SK-N-SH (cell line): ENCODE measurements around the gene KDSR. TPM values are rescaled to one million over a fixed set of nuclear protein-coding genes. Genes with fewer than 3 reads are reported as not detected.

Experiments
- CTCF ChIA-PET: fragments of 300-600, 350-600 bp; formaldehyde crosslinking; extraction: SDS; loops from one replicate; lab custom pipeline; 2021; lab: Yijun Ruan, JAX
- POLR2A ChIA-PET: fragments of 350-600 bp; sonication (Branson Sonifier 250); formaldehyde crosslinking; extraction: SDS; loops from one replicate; lab custom pipeline; 2020; ENCODE audit warnings: antibody characterized with exemption, inconsistent platforms; lab: Yijun Ruan, JAX
- DNase-seq: peaks from one replicate; pipeline ENCODE4 v3.0.0; 2012
- H2AFZ ChIP-seq: fragments of 200-600 bp; sonication (generic); 2 replicates; pipeline ENCODE4 v1.8.1; 2016; ENCODE audit warnings: antibody characterized with exemption, mild to moderate bottlenecking, low read depth
- H3F3A ChIP-seq: fragments of 200-600 bp; sonication (generic); replicated peaks from 2 replicates; pipeline ENCODE3; 2016; ENCODE audit warnings: antibody characterized with exemption, mild to moderate bottlenecking; ENCODE audit not compliant: insufficient read depth
- H3K27ac ChIP-seq, 2 experiments: fragments of 200-500 bp in 1 of 2; fragments of 200-600 bp in 1 of 2; sonication (Bioruptor generic) in 1 of 2; sonication (generic), shearing (Covaris generic) in 1 of 2; 2 replicates each; pipeline versions ENCODE4 v1.5.1 to v1.6.1; 2014 to 2016; ENCODE audit warnings: low read depth in 2 of 2, inconsistent platforms in 1 of 2, low read length in 1 of 2, mild to moderate bottlenecking in 1 of 2, mixed read lengths in 1 of 2
- H3K27me3 ChIP-seq: fragments of 200-600 bp; sonication (generic), shearing (Covaris generic); 2 replicates; pipeline ENCODE4 v1.6.1; 2016; ENCODE audit warnings: mixed run types; ENCODE audit not compliant: insufficient read depth
- H3K36me3 ChIP-seq, 2 experiments: fragments of 200-500 bp in 1 of 2; fragments of 200-600 bp in 1 of 2; sonication (Bioruptor generic) in 1 of 2; sonication (generic) in 1 of 2; replicated peaks in 1 of 2; 2 replicates each; pipeline versions ENCODE3 to v1.5.1; 2014 to 2016; ENCODE audit warnings: low read length in 1 of 2, mild to moderate bottlenecking in 1 of 2; ENCODE audit not compliant: insufficient read depth in 2 of 2, control insufficient read depth in 1 of 2
- H3K4me1 ChIP-seq, 2 experiments: fragments of 200-500 bp in 1 of 2; fragments of 200-600 bp in 1 of 2; sonication (Bioruptor generic) in 1 of 2; sonication (generic), shearing (Covaris generic) in 1 of 2; 2 replicates each; pipeline versions ENCODE4 v1.5.1 to v1.6.1; 2014 to 2016; ENCODE audit warnings: low read depth in 1 of 2, low read length in 1 of 2, mixed run types in 1 of 2; ENCODE audit not compliant: insufficient read depth in 2 of 2, control insufficient read depth in 1 of 2
- H3K4me2 ChIP-seq: fragments of 200-600 bp; sonication (generic), shearing (Covaris generic); 2 replicates; pipeline ENCODE4 v1.6.1; 2017; ENCODE audit warnings: mixed run types
- H3K4me3 ChIP-seq, 2 experiments: fragments of 200-500 bp in 1 of 2; fragments of 200-600 bp in 1 of 2; sonication (Bioruptor generic) in 1 of 2; sonication (generic), shearing (Covaris generic) in 1 of 2; 2 replicates each; pipeline versions ENCODE4 v1.5.1 to v1.8.1; 2014 to 2016; ENCODE audit warnings: low read depth in 2 of 2, inconsistent platforms in 1 of 2, low read length in 1 of 2, mild to moderate bottlenecking in 1 of 2, mixed read lengths in 1 of 2, moderate library complexity in 1 of 2
- H3K79me2 ChIP-seq: fragments of 200-600 bp; sonication (generic); 2 replicates; pipeline ENCODE4 v1.8.1; 2017; ENCODE audit warnings: mild to moderate bottlenecking; ENCODE audit not compliant: insufficient read depth
- H3K9ac ChIP-seq: fragments of 200-600 bp; sonication (generic); 2 replicates; pipeline ENCODE4 v1.6.1; 2017; ENCODE audit warnings: mixed run types
- H3K9me2 ChIP-seq: fragments of 200-600 bp; sonication (generic); 2 replicates; pipeline ENCODE4 v1.6.1; 2017; ENCODE audit warnings: mixed run types
- H3K9me3 ChIP-seq: fragments of 200-600 bp; sonication (generic); 2 replicates; pipeline ENCODE4 v1.6.1; 2017; ENCODE audit warnings: mixed run types, mild to moderate bottlenecking, moderate library complexity
- H4K20me1 ChIP-seq: fragments of 200-600 bp; sonication (generic); 2 replicates; pipeline ENCODE4 v1.6.1; 2017; ENCODE audit warnings: mild to moderate bottlenecking, mixed run types; ENCODE audit not compliant: insufficient read depth
- CHD2 ChIP-seq: fragments of 150-350 bp; IDR thresholded peaks from 2 replicates; pipeline ENCODE4 v1.6.1; 2018; ENCODE audit warnings: low read length; ENCODE audit not compliant: partially characterized antibody
- ELF1 ChIP-seq: IDR thresholded peaks from 2 replicates; pipeline ENCODE4 v1.4.0; 2012
- EZH2phosphoT487 ChIP-seq: fragments of 200-600 bp; sonication (generic); IDR thresholded peaks from 2 replicates; pipeline ENCODE4 v1.6.1; 2017; ENCODE audit warnings: low read depth, mixed run types, mild to moderate bottlenecking, antibody characterized with exemption, moderate library complexity, borderline replicate concordance
- FOXM1 ChIP-seq: IDR thresholded peaks from 2 replicates; pipeline ENCODE4 v1.4.0; 2012; ENCODE audit warnings: low read depth, mild to moderate bottlenecking
- GABPA ChIP-seq: IDR thresholded peaks from 2 replicates; pipeline ENCODE4 v1.4.0; 2012; ENCODE audit warnings: low read depth, mild to moderate bottlenecking
- GATA2 ChIP-seq: sonication (generic); formaldehyde crosslinking; IDR thresholded peaks from 2 replicates; pipeline ENCODE4 v1.5.0; 2020; ENCODE audit warnings: mild to moderate bottlenecking, missing genetic modification reagents
- IRF3 ChIP-seq: fragments of 150-350 bp; IDR thresholded peaks from 2 replicates; pipeline ENCODE4 v1.6.1; 2016; ENCODE audit warnings: mild to moderate bottlenecking, low read depth, low read length
- MAX ChIP-seq: IDR thresholded peaks from 2 replicates; pipeline ENCODE4 v1.4.0; 2012; ENCODE audit warnings: low read depth
- NFIC ChIP-seq: IDR thresholded peaks from 2 replicates; pipeline ENCODE4 v1.4.0; 2012; ENCODE audit warnings: borderline replicate concordance
- NRF1 ChIP-seq: IDR thresholded peaks from 2 replicates; pipeline ENCODE4 v1.6.1; 2012; ENCODE audit warnings: low read depth, mild to moderate bottlenecking, low read length
- RAD21 ChIP-seq: IDR thresholded peaks from 2 replicates; pipeline ENCODE4 v1.6.1; 2012; ENCODE audit warnings: mild to moderate bottlenecking, low read length
- RCOR1 ChIP-seq: fragments of 150-350 bp; IDR thresholded peaks from 2 replicates; pipeline ENCODE4 v1.6.1; 2017; ENCODE audit warnings: antibody characterized with exemption, low read length
- RFX5 ChIP-seq: IDR thresholded peaks from 2 replicates; pipeline ENCODE4 v1.6.1; 2012; ENCODE audit warnings: mild to moderate bottlenecking, improper control_type of control experiment, low read length
- SIN3A ChIP-seq: IDR thresholded peaks from 2 replicates; pipeline ENCODE4 v1.6.1; 2012; ENCODE audit warnings: low read depth, mild to moderate bottlenecking, low read length, moderate library complexity, borderline replicate concordance
- TAF1 ChIP-seq: IDR thresholded peaks from 2 replicates; pipeline ENCODE4 v1.6.1; 2012; ENCODE audit warnings: low read depth, mild to moderate bottlenecking, low read length, moderate library complexity, borderline replicate concordance
- TEAD4 ChIP-seq: IDR thresholded peaks from 2 replicates; pipeline ENCODE4 v1.4.0; 2012; ENCODE audit warnings: mild to moderate bottlenecking, borderline replicate concordance; ENCODE audit not compliant: insufficient read depth
- USF1 ChIP-seq: IDR thresholded peaks from 2 replicates; pipeline ENCODE4 v1.4.0; 2012; ENCODE audit warnings: low read depth, borderline replicate concordance
- USF2 ChIP-seq: fragments of 150-350 bp; IDR thresholded peaks from 2 replicates; pipeline ENCODE4 v1.6.1; 2017; ENCODE audit warnings: antibody characterized with exemption, low read length, low read depth, borderline replicate concordance
- WGBS: methylation state at CpG from one replicate; pipeline ENCODE4 v1.1.6; 2017; ENCODE audit warnings: low lambda C conversion rate; 5-methylcytosine and 5-hydroxymethylcytosine counted together
- polyA plus RNA-seq, 3 experiments: library from polyadenylated mRNA; depleted of rRNA; stranded (reverse); fragments of >200 nt; gene quantifications; 2 replicates each; pipeline ENCODE4 v1.2.3, GENCODE V29; 2012

Gene KDSR
- polyA plus RNA-seq, 1 of the 3 experiments (the other 2 are of a cell fraction) = 22.3 TPM

DNA sequence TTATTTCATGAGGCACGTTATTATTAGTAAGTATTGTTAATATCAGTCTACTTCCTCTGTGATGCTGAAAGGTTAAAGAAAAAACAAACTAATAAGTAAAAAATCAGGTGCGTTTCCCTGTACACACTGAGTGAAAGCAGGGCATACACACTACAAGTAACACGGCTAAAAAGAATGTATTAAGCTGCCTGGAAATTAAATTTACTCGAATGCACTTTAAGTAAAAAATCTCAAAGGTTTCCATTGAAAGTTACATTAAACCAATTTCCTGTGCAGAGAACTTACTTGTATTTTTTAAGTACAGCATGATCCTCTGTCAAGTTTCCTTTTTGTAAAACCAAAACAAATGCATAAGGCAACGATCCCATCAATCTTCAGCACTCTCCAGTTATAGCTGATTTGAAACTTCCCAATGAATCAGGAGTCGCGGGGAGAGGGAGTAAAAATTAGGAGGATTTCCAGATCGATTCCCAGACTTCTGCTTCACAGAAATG, 48.1 kb downstream of the KDSR start:
- WGBS = 1% methylated on average over 8 of the region's 8 CpGs
- no peaks in the 10 kb centered on the region for H3K9me3 ChIP-seq
- DNase-seq = no peak

GRCh38 chr18:63317982-63318888, 48.8 kb downstream of the KDSR start:
- Histone ChIP-seq H3K9ac (peak overlapping the region; percentile 69; the same call in 1 of the 2 replicates), H3K9me2 (no peaks in the 10 kb centered on the region), H2AFZ (peak overlapping the region; percentile 97), H3K9me3 (no peaks in the 10 kb centered on the region), H3K27me3 (no peaks in the 10 kb centered on the region; the same call in 1 of the 2 replicates), H3K79me2 (no peaks in the 10 kb centered on the region), H3K4me3 (peak overlapping the region; percentile 84 to 97), H3K36me3 (no peaks in the 10 kb centered on the region), H4K20me1 (no peaks in the 10 kb centered on the region), H3F3A (peaks cover 13% of the 10 kb centered on the region), H3K4me1 (peaks cover 9 to 24% of the 10 kb centered on the region in 2 experiments; a peak in 3 of 4 replicates), H3K4me2 (peak overlapping the region; percentile 97), H3K27ac (peak overlapping the region in 1 of 2 experiments; percentile 90; a peak in 2 of 4 replicates)
- peak; percentile 79 for DNase-seq
- 10% methylated on average over 15 of the region's 66 CpGs for WGBS
- ChIA-PET POLR2A (no interaction called here), CTCF (interaction anchor here (0.6 to 5.1 kb wide), 54 partner anchors 11 to 302 kb away, joined by 3 to 62 read pairs (median 4); no protein-coding TSS in a partner anchor)
- no peak for TF ChIP-seq USF1
- TF ChIP-seq CHD2 = no peak
- TF ChIP-seq NFIC = no peak
- TF ChIP-seq IRF3 = no peak
- TF ChIP-seq RCOR1 = no peak
- TF ChIP-seq USF2 = no peak
- TF ChIP-seq FOXM1 = no peak
- TF ChIP-seq RAD21 = peak; percentile 76
- no peak for TF ChIP-seq MAX
- TF ChIP-seq TAF1 = no peak
- TF ChIP-seq RFX5 = no peak
- TF ChIP-seq SIN3A = no peak

More for the DNA sequence above, 48.1 kb downstream of the KDSR start:
- H3K4me2 ChIP-seq = peak overlapping the region; percentile 97
- CTCF ChIA-PET = interaction anchor here (0.7 to 5.1 kb wide), 30 partner anchors 12 to 303 kb away, joined by 3 to 62 read pairs (median 5); no protein-coding TSS in a partner anchor
- TF ChIP-seq TAF1 (no peak), GATA2 (CRISPR knock-in tag) (no peak), CHD2 (no peak), RCOR1 (no peak), ELF1 (no peak), TEAD4 (no peak), NRF1 (no peak), EZH2phosphoT487 (no peak), GABPA (no peak), SIN3A (no peak), MAX (no peak), IRF3 (no peak)
- H3K9ac ChIP-seq = peak overlapping the region; percentile 69; the same call in 1 of the 2 replicates
- H3K79me2 ChIP-seq = no peaks in the 10 kb centered on the region
- H3K4me3 ChIP-seq = peak overlapping the region; percentile 84 to 97
- no peaks in the 10 kb centered on the region for H4K20me1 ChIP-seq
- H3K9me2 ChIP-seq = no peaks in the 10 kb centered on the region
- no peaks in the 10 kb centered on the region for H3K36me3 ChIP-seq
- peaks cover 13% of the 10 kb centered on the region for H3F3A ChIP-seq
- peak overlapping the region; percentile 34 to 90; a peak in 2 of 4 replicates for H3K27ac ChIP-seq
- POLR2A ChIA-PET = interaction anchor here (1.3 kb wide), 1 partner anchor 293 kb away, joined by 4 read pairs; no protein-coding TSS in a partner anchor
- peak overlapping the region; percentile 97 for H2AFZ ChIP-seq
- no peaks in the 10 kb centered on the region; the same call in 1 of the 2 replicates for H3K27me3 ChIP-seq
- peaks cover 9 to 21% of the 10 kb centered on the region in 2 experiments; a peak in 3 of 4 replicates for H3K4me1 ChIP-seq
